ENCODE measurements around the gene EPS15.

The EPS15 gene

DNA sequence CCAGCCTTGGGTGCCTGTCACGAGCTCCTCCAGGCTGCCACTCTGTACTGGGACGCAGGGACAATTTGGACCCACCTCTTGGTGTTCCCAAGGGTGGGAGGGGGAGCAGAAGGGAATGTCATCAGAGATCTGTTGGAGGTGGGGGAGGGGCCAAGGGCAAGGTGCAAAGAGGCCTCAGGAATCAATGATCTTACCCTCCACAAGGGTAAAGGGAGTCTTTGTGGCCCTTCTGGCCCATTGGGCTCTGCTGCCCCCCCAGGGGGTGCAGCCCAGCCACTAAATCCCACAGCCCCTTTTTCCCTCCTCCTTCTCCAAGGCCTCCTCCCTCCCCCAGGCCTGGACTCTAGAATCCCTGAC, 197.2 kb downstream of the EPS15 start:
- TF ChIP-seq, protein P1, sequence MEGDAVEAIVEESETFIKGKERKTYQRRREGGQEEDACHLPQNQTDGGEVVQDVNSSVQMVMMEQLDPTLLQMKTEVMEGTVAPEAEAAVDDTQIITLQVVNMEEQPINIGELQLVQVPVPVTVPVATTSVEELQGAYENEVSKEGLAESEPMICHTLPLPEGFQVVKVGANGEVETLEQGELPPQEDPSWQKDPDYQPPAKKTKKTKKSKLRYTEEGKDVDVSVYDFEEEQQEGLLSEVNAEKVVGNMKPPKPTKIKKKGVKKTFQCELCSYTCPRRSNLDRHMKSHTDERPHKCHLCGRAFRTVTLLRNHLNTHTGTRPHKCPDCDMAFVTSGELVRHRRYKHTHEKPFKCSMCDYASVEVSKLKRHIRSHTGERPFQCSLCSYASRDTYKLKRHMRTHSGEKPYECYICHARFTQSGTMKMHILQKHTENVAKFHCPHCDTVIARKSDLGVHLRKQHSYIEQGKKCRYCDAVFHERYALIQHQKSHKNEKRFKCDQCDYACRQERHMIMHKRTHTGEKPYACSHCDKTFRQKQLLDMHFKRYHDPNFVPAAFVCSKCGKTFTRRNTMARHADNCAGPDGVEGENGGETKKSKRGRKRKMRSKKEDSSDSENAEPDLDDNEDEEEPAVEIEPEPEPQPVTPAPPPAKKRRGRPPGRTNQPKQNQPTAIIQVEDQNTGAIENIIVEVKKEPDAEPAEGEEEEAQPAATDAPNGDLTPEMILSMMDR (IDR thresholded peaks at IDR 0.05; ENCODE audit: low read depth, low read length): no peak
- H3K4me3 ChIP-seq (ENCODE audit: low read depth, low read length): no peak overlapping the region
- in situ Hi-C loops (cut with HindIII; ENCODE audit: low sequenced_read_pairs): no loop called here
- DNase-seq (ENCODE audit: low read depth, low spot score): no peak

DNA sequence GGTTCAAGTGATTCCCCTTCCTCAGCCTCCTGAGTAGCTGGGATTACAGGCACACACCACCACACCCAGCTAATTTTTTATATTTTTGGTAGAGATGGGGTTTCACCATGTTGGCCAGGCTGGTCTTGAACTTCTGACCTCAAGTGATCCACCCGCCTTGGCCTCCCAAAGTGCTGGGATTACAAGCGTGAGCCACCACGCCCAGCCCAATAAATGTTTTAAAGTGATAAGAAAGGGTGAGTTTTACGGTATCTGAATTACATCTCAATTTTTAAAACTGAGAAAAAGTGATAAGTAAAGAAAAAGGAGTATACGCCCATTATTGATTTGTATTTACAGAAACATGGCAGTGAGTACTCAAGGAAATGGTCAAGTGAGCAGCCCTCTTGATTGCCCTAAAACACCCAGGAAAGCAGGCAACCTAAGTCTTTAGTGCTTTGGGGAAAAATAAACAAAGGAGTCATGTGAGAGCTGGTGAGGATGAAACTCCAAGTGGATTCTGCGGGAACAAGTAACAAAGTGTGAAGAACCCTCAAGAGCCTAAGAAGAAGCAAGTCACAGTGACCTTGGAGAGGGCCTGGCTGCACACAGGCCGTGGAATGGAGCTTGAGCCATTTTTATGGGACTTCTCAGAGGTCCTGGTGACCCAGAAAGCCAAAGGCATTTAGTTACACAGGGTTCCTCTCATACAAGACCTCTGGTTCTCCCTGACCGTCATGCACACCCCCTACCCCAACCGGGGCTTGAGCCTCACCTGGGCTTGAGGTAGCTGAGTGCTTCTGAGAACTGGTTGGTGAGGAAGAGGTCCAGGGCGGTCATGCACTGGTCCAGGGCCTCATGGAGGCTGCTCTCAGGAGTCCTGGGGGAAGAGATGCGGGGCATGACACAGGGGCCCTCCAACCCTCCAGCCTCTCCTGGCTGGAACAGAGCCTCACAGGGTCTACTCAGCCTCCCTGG, 197.8 kb downstream of the EPS15 start:
- TF ChIP-seq, protein P1 (IDR thresholded peaks at IDR 0.05; ENCODE audit: low read depth, low read length): no peak
- DNase-seq (ENCODE audit: low read depth, low spot score): no peak
- no peak overlapping the region for H3K4me3 ChIP-seq (ENCODE audit: low read depth, low read length)
- in situ Hi-C loops (cut with HindIII; ENCODE audit: low sequenced_read_pairs): no loop called here

DNA sequence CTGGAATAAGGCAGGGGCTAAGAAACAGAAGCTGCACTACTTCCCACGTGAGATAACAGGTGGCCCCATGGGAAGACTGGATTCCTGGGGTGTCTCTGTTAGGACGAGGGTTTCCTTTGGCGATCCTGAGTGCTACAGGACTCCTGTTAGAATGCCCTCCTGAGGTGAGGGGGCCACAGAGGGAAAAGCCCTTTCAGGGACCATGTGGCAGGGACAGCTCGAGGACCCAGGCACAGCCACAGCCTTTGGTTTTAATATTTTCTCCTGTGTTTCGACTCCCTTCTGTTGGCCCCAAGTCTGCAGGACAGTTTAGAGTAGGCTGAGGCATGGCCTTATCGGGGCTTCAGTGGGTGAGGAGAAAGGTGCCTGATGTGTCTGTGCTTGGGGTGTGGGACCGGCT, 201.3 kb downstream of the EPS15 start:
- in situ Hi-C loops (cut with HindIII; ENCODE audit: low sequenced_read_pairs): no loop called here
- TF ChIP-seq, protein P1 (IDR thresholded peaks at IDR 0.05; ENCODE audit: low read depth, low read length): no peak
- no peak for DNase-seq (ENCODE audit: low read depth, low spot score)
- H3K4me3 ChIP-seq (ENCODE audit: low read depth, low read length): no peak overlapping the region

DNA sequence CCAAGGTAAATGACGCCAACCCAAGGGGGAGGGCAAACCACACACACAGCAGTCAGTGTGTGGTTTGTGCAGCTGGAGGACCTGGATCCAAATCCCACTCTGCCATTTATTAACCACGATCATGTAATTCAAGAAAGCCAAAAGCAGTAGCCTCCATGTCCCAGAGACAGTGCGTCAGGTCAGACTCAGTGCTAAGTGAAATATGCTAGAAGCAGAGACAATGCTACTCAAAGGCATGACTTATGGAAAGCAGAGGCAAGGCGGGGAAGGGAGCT, 202.3 kb downstream of the EPS15 start:
- TF ChIP-seq, protein P1 (IDR thresholded peaks at IDR 0.05; ENCODE audit: low read depth, low read length): no peak
- DNase-seq (ENCODE audit: low read depth, low spot score): peak; percentile 35
- in situ Hi-C loops (cut with HindIII; ENCODE audit: low sequenced_read_pairs): no loop called here
- no peak overlapping the region for H3K4me3 ChIP-seq (ENCODE audit: low read depth, low read length)

DNA sequence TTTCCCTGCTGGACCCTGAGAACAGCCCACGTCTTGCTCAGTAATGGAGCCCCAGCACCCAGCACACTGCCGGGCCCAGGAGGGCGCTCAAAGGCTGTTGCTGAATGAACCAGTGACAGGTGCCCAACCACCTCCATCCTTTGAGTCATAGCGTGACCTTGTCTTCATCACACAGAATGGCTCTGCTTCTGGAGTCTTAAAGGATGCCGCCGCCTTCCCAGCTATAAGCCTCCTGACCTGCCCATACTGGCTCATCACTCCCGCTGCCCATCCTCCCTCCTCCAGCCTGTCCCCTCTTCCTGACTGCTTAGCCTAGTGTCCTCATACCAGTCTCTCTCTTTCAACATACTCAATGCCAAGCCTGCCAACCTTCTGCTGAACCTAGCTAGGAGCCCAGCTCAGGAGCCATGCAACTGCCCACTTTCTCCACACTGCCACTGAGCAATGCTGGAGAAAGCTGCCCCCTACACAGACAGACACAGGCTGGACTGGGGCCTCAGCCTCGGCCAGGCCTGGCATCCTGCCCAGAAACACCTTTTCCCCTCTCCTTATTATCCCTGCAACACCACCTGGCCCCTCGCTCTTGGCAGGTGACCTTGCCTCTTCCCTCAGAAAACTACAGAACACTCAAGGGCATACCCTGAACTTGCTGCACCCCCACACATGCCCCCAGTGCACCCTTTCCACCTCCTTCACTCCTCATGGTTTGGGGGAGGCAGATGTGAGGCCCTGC, 202.8 kb downstream of the EPS15 start:
- in situ Hi-C loops (cut with HindIII; ENCODE audit: low sequenced_read_pairs): no loop called here

DNA sequence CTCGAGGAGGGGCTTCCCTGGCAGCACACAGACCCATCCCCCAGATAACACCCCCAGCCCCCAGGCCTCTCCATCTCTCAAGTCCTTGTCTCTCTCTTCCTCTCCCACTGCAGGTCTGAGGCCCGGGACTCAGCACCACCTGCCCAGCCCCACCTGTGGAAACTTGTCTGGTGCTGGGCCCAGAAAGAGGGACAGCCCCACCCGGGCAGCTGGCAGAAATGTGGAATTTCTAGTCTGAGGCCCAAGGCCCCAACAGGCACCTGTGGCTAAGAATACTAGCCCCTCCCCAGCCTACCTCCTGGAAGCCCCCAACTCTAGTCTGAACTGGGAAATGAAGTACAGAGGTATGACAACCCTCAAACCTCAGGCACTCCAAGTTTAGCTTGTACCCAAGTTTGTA, 204.1 kb downstream of the EPS15 start:
- no peak overlapping the region for H3K4me3 ChIP-seq (ENCODE audit: low read depth, low read length)
- no peak for DNase-seq (ENCODE audit: low read depth, low spot score)
- in situ Hi-C loops (cut with HindIII; ENCODE audit: low sequenced_read_pairs): no loop called here
- TF ChIP-seq, protein P1 (IDR thresholded peaks at IDR 0.05; ENCODE audit: low read depth, low read length): no peak

More for the DNA sequence above, 202.8 kb downstream of the EPS15 start:
- TF ChIP-seq, protein P1 (IDR thresholded peaks at IDR 0.05; ENCODE audit: low read depth, low read length): no peak
- H3K4me3 ChIP-seq (ENCODE audit: low read depth, low read length): no peak overlapping the region
- DNase-seq (ENCODE audit: low read depth, low spot score): no peak

All from astrocyte of the spinal cord (primary cell).